ENCODE measurements around the gene DEF6. TPM values are rescaled to one million over a fixed set of nuclear protein-coding genes. Genes with fewer than 3 reads are reported as not detected.

The DEF6 gene
- total and polyA plus RNA-seq, 2 of the 8 experiments (the other 6 are each of a cell fraction or from before 2014, with no cell fraction given): 3.3 to 4.1 TPM

- Histone ChIP-seq H4K8ac (ENCODE audit: extremely low read depth, insufficient read depth, low read length) (no peak overlapping the region), H3K18ac (ENCODE audit: extremely low read depth, low read length) (no peak overlapping the region), H2BK15ac (ENCODE audit: low read length) (no peak overlapping the region), H3K9ac (replicated peaks in 1 of 4; ENCODE audit: extremely low read depth in 1 of 4, low read depth in 3 of 4, low read length in 3 of 4) (no peak overlapping the region), H3K79me1 (ENCODE audit: low read depth, low read length) (no peaks in the 10 kb centered on the region), H3K23me2 (ENCODE audit: low read depth, low read length) (no peaks in the 10 kb centered on the region), H2BK120ac (replicated peaks; ENCODE audit: low read depth, low read length) (no peak overlapping the region), H4K5ac (ENCODE audit: insufficient read length, low read depth, low read length) (no peak overlapping the region), H2AK5ac (ENCODE audit: low read depth, low read length) (no peak overlapping the region), H3K4me1 (replicated peaks in 1 of 4; ENCODE audit: control insufficient read depth in 3 of 4, insufficient read depth in 4 of 4, low read length in 3 of 4) (no peaks in the 10 kb centered on the region), H3K56ac (replicated peaks; ENCODE audit: insufficient read length, low read depth, low read length) (no peak overlapping the region), H4K91ac (replicated peaks; ENCODE audit: insufficient read length, low read length) (no peak overlapping the region), H3K27me3 (replicated peaks in 1 of 4; ENCODE audit: control insufficient read depth in 3 of 4, extremely low read depth in 1 of 4, insufficient read depth in 3 of 4, low read length in 3 of 4) (no peaks in the 10 kb centered on the region; a peak in 2 of 7 replicates), H3K79me2 (ENCODE audit: control insufficient read depth in 1 of 2, insufficient read depth in 2 of 2, low read length in 2 of 2) (no peaks in the 10 kb centered on the region), H2AFZ (ENCODE audit: low read length) (no peak overlapping the region), H3K14ac (ENCODE audit: insufficient read length) (no peak overlapping the region), H3K27ac (ENCODE audit: low read depth, low read length) (no peak overlapping the region), H3K4me2 (ENCODE audit: insufficient read depth in 1 of 2, low read depth in 2 of 2, low read length in 2 of 2) (no peak overlapping the region), H3K4me3 (ENCODE audit: extremely low read depth in 1 of 4, insufficient read depth in 2 of 4, low read depth in 3 of 4, low read length in 4 of 4) (no peak overlapping the region), H3K9me3 (ENCODE audit: insufficient read depth in 2 of 2, low read depth in 1 of 2, low read length in 1 of 2) (no peaks in the 10 kb centered on the region), H4K20me1 (replicated peaks in 1 of 2; ENCODE audit: control insufficient read depth in 1 of 2, insufficient read depth in 2 of 2, low read length in 2 of 2) (peaks cover 0 to 1% of the 10 kb centered on the region in 2 experiments), H2BK12ac (ENCODE audit: low read depth, low read length) (no peak overlapping the region), H2BK20ac (ENCODE audit: low read length) (no peak overlapping the region), H3K36me3 (ENCODE audit: control insufficient read depth in 2 of 4, insufficient read depth in 4 of 4, low read length in 3 of 4) (no peaks in the 10 kb centered on the region), H3K23ac (ENCODE audit: insufficient read length) (no peak overlapping the region), H3K4ac (replicated peaks; ENCODE audit: insufficient read length, low read depth, low read length) (no peak overlapping the region), H2BK5ac (ENCODE audit: low read depth, low read length) (no peak overlapping the region)
- DNase-seq (ENCODE audit: low read depth in 1 of 2, low spot score in 2 of 2) (no peak), FAIRE-seq (no peak)
- WGBS, 2 experiments (ENCODE audit: extremely low coverage in 1 of 2, insufficient coverage in 1 of 2, insufficient read length in 1 of 2, insufficient replicate concordance in 2 of 2, low coverage in 1 of 2, low lambda C conversion rate in 2 of 2, missing lambda C conversion rate in 1 of 2): 82% methylated on average over 2 of the region's 2 CpGs; no CpG with 5 or more reads in 1 of the 2 experiments
- ChIA-PET POLR2A (ENCODE audit: partially characterized antibody) (interaction anchor here (2.9 kb wide), 1 partner anchor 9 kb away, joined by 15 read pairs; the partner anchor contains the start of gene ZNF76), CTCF (ENCODE audit: partially characterized antibody) (interaction anchor here (0.9 to 1.3 kb wide), 4 partner anchors 26 to 199 kb away, joined by 3 to 6 read pairs (median 4); partner anchors contain the start of gene DEF6)
- no peak for TF ChIP-seq PHF8 (conservative IDR thresholded peaks at IDR 0.05; ENCODE audit: low read depth, low read length)
- no peak for TF ChIP-seq POU5F1 (IDR thresholded peaks at IDR 0.05; ENCODE audit: low read depth, low read length)
- TF ChIP-seq POLR2AphosphoS5 (IDR thresholded peaks at IDR 0.05; ENCODE audit: low read depth, low read length): no peak
- no peak for TF ChIP-seq BACH1 (IDR thresholded peaks at IDR 0.05; ENCODE audit: low read length)
- no peak for TF ChIP-seq SAP30 (IDR thresholded peaks at IDR 0.05; ENCODE audit: insufficient read depth, insufficient replicate concordance, low read length)
- no peak for TF ChIP-seq NANOG (IDR thresholded peaks at IDR 0.05; ENCODE audit: insufficient read depth, low read depth, low read length, poor library complexity, severe bottlenecking)
- no peak for TF ChIP-seq SUZ12 (IDR thresholded peaks at IDR 0.05; ENCODE audit: low read length)
Observed at GRCh38 chr6:35267897-35268296, 29.7 kb upstream of the DEF6 start.
